GM19025 (cell line): Measurements from ENCODE around the gene BTBD9.

Experiments
- ATAC-seq: cut with Tn5 transposase; IDR thresholded peaks from one replicate; pipeline ENCODE4 v1.9.1; 2021; ENCODE audit warnings: mild to moderate bottlenecking, low read depth, moderate library complexity; ENCODE audit not compliant: unreplicated experiment

BTBD9 gene

DNA sequence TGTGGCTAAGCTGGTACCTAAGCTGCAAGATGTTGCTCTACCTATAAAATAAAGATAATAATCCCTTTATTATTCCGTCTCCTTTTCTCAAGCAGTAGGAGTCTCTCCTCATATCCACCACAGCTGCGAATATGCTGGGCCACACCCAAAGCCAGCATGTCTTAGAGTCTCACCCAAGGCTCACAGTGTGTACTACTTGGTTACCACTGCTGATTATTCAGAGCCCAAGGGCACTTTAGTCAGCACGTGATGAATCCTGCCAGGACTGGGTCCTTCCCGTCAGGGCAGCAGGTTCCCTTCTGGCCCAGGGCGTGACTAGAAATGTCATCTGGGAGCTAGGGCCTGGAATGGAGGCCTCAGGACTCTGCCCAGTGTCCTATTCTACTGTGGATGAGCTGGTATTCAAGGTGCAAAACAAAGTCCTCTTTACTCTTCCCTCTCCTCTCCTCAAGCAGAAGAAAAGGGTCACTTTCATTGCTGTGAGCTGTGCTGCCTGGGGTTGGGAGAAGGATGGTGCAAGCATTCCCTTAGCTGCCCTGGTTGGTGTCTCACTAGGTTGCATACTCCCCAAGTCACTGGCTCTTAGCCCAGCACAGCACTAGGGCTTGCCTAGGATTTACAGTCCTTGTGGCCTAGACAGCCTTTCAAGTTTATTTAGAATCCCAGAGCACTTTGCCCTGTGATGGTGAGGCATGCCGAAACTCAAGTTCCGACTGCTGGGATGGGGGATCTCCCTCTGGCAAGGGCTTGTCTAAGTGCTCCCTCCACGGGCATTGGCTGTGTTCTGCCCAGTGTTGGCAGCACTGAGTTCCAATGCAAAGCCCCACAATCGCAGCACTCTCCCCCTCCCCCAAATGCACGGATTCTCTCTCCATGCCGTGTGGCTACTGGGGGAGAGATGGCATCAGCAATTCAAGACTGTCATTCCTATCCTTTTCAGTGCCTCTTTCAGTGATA is 320.2 kb downstream of the BTBD9 start:
- no peak for ATAC-seq

DNA sequence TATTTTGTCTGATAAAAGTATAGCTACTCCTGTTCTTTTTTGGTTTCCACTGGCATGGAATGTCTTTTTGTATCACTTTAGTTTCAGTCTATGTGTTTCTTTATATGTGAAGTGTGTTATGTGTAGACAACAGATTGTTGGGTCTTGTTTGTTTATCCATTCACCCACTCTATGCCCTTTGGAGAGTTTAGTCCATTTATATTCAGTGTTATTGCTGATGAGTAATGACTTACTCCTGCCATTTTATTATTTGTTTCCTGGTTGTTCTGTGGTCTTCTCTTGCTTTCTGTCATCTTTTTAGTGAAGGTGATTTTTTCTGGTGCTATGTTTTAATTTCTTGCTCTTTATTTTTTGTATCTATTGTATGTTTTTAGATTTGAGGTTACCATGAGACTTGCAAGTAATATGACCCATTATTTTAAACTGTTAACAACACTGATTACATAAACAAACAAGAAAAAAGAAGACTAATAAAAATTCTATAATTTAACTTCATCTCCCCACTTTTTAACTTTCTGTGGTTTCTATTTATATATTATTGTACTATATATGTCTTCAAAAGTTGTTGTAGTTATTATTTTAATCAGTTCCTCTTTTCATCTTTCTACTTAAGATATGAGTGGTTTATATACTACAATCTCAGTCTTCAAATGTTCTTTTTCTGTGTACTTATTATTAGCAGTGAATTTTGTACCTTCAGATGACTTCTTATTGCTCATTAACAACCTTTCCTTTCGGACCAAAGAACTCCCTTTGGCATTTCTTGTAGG is 323.4 kb downstream of the BTBD9 start:
- no peak for ATAC-seq

DNA sequence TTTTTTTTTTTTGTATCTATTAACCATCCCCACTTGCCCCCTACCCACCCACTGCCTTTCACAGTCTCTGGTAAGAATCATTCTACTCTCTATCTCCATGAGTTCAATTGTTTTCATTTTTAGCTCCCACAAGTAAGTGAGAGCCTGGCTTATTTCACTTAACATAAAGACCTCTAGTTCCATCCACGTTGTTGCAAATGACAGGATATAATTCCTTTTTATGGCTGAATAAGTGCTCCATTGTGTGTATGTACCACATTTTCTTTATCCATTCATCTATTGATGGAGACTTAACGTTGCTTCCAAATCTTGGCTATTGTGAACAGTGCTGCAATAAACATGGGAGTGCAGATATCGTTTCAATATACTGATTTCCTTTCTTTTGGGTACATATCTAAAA is 328.5 kb downstream of the BTBD9 start:
- ATAC-seq: no peak

DNA sequence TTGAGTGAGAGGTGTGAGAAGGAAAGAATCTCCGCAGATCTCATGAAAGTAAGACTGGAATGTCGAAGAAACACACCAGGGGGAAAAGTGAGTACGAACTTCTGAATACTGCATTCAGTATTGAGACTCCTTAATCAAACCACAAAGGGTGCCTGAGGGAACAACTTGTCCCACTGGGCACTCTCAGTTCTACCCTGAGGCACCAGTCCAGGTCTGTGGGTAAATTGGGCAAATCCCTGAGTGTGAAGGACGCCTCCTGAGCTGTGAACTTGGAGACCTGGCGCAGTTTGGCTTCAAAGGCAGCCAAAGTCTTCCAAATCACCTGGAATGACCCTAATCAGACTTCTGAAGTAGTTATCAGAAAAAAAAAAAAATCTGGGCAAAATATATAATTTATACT is 329.7 kb downstream of the BTBD9 start:
- ATAC-seq: no peak

DNA sequence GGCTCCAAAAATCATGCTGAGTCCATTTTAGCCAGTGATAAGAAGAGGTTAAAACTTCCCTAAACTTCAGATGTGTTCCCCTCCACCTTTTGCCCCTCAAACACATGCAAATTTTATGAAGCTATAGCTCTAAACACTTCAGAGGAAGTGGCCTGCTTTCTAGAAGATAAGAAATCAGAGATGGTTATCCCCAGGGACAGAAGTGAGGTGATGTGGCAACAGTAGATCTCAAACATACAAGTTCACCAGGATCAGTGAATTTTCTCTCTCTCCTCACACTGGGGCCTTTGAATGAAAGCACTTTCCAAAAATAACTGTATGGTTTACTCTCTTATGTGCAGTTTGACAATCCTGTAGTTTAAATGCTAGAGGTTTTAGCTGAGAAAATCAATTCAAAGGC is 332.0 kb downstream of the BTBD9 start:
- no peak for ATAC-seq

DNA sequence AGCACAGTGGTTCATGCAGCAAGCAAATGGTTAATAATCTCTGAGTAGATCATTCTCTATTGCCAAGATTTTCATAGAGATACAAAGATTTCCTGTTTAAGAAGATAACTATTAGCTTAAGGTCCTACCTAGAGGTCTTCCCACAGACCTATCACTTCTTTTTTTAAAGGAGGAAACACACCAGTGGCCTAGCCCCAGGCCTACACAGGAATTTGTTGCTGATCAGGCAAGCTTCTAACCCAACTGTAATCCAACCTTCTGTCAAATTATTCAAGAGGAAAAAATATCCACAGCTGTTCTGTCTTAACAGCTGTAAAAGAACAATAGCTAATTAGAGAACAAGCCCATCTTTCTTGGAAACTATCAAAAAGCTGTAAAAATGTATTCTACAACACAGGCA is 332.8 kb downstream of the BTBD9 start:
- peak; percentile 51 for ATAC-seq

DNA sequence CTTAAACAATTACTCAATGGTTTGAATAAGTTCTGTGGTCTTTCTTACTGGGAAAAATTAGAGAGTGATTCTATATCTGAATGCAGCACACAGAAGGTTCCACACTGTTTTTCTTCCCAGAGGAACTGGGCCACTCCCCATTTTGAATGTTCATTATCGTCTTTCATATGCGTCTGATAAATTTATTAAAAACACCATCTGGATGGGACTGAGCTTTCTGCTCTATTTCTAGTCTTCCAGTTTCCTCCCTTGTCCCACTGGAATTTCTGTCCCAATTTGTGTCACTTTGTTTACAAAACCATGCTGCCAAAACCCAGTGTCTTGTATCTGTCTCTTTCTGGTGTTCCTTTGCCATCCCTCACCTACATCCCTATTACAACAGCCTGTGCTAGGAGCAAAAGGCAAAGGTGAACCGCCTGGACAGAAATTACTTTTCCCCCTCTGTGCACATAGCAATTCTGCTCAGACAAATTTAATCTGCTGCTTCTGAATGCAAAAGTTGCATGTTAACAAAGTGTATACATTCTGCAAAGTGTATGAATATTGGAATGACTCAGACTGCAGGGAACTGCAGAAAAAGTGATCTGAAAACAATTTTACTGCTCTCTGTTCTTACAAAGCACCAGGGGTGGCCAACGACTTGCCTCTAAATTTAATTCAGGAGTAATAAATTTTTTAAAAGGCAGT is 333.6 kb downstream of the BTBD9 start:
- ATAC-seq: peak; percentile 41

DNA sequence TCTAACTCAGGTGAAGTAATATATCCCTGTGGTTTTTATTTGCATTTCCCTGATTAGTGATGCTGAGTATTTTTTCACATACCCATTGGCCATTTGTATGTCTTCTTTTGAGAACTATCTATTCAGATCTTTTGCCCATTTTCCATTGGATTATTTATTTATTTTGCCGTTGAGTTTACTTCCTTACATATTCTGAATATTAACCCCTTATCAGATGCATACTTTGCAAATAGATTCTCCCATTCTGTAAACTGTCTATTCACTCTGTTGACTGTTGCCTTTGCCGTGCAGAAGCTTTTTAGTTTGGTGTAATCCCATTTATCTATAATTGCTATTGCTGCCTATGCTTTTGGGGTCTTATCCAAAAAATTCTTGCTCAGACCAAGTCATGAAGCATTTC is 336.9 kb downstream of the BTBD9 start:
- no peak for ATAC-seq

DNA sequence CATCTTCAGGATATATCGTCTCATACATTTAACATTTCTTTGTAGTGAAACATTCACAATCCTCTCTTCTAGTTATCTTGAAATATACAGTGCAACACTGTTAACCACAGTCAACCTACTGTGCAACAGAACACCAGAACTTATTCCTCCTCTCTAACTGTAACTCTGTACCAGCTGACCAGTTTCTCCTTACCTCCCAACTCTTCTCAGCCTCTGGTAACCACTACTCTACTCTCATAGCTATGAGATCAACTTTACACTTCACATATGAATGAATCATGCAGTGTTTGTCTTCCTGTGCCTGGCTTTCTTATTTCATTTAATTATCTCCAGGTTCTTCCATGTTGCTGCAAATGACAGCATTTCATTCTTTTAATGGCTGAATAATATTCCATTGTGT is 337.6 kb downstream of the BTBD9 start:
- ATAC-seq: no peak

DNA sequence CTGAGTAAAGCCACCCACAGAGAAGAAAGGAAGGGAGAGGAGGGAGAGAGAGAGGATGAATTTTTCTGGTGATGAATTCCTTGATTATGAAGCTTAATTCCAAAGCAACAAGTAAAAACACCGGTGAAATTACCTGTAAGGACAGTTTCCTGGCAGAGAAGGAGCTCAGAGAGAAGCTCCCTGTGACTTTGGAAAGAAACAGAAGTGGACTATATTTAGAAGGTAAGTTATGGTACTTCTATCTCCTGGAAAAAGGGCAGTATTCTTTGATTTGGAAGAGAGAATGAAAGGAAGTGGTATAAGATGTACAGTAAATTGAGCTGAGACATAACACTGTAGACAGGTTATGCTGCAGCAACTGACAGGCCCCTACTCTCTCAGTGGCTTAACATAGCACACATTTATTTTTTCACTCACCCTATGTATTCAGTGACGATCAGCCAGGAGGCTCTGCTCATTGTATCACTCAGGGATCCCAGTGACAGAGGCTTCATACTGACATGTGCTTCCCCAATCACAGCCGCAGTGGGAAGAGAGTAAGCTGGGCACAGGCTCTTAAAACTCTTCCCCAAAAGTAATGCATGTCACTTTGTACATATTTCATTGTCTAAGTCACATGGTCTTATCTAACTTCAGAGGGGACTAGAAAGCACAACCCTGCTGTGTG is 349.5 kb downstream of the BTBD9 start:
- ATAC-seq: no peak

DNA sequence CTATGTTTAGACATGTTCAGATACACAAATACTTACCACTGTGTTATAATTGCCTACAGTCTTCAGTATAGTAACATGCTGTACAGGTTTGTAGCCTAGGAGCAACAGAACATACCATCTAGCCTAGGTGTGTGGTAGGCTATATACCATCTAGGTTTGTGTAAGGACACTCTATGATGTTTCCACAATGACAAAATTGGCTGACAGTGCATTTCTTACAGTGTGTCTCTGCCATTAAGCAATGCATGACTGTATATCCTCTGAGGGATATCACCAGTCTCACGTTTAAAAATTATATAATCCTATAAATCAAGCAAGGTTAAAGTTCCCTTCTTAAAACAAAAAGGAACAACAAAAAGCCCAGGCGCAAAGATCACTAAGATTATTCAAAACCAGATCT is 352.2 kb downstream of the BTBD9 start:
- no peak for ATAC-seq

DNA sequence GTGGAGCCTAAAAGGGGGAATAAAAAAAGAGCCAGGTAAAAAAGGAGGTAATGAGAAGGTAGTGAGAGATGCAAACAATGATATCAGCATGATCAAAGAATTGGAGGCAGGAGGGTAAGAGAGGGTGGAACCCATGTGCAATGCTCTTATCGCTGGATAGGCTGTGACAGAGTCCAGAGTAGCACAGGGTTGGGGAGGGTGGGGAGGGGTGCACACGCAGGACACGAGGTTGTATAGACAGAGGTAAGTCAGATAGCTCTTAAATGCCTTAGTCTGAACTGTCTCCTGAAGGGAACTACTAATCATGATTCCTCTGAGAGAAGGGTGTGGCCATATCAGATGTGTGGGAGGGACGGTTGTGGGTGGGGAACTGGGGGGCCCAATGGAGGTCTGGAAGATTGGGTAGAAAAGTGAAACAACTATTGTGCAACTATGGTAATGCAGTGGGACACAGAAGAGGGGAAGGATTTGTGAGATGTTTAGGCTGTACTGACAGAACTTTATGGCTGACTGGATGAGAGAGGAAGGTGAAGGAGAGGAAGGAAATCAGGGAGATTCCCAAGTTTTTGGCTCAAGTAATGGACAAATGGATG is 354.8 kb downstream of the BTBD9 start:
- no peak for ATAC-seq

DNA sequence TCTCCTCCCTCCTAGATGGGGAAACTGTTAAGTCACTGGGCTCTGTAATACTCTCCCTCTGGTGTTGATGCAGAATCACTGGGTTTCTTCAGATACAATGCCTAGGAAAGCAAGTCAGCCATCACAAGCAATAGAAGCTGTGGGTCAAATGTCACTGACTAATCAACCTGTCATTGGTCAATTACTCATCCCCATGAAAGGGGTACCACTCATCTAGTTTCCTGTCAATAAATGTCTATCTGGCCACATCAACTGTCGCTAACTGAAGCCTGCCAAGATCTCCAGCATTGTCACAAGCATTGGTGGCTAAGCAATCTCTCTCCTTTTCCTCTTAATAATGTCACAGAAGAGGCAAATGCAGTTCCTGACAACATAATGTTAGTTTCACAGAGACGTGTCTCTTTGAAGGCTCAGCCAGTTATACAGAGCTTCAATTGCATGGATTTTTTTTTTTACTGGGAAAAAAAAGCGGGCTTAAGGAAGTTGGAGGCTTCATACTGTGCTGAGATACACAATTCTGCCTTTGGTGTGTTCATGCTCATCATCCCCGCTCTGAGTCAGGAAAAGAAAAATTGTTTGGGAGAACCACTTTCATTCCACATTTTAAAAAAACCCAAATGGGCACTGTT is 355.9 kb downstream of the BTBD9 start:
- no peak for ATAC-seq

DNA sequence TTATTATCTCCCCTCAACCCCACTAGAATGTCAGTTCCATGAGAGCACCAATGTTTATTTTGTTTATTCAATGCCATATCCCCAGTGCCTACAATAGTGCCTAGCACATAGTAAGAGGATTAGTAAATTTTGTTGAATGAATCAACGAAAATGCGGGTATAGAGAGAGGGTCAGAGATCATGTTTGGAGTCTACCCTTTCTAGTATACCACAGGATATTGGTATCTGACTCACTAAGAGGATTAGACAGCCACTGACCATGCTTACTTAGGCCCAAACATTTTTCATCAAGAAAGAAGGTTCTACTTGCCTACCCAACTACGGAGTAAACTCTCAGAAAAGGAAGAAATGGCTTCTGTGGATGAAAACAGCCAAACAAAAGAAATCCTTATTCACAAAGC is 356.8 kb downstream of the BTBD9 start:
- no peak for ATAC-seq

DNA sequence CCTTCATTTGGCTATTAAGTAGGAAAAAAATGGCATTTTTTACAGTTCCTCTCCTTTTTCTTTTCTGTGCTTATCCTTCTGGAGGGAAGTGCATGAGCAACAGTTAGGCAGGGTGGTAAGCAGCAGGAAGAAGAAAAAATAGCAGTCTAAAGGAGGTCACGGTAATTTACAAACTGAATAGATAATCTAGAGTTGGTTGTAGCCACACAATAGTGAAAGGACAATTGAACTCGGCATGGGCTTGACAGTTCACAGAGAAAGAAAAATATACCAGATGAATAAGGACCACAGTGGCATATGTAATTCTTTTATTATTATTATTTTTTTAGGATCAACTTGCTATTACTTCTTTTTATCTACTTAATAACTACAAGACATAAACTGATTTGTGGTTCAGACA is 358.6 kb downstream of the BTBD9 start:
- no peak for ATAC-seq

DNA sequence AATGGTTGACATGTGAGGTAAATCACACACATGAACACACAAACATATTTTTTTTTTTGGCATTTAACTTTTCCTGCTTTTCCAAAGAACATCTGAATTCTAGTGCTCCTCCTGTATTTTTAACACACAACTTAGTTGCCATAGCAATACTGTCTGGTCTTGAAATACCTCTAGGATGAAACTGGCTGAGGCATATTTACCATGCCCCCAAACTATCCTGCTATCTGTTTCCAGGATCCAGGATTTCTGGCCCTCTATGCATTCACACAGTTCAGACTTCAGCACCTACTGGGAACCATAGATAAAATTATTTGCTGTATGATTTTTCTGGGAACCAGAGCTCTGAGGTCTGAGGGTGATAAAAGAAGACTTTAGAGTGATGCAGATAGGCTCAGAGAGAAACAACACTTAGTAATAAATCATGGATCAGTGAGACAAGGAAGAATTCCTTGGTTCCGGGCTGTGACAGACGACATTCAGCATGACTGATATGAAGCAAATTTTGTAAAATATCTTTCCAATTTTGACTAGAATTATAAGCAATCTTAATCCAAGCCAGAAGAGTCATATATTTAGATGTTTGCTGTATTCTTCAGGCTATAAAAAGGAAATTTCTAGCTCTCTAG is 359.7 kb downstream of the BTBD9 start:
- ATAC-seq: no peak

DNA sequence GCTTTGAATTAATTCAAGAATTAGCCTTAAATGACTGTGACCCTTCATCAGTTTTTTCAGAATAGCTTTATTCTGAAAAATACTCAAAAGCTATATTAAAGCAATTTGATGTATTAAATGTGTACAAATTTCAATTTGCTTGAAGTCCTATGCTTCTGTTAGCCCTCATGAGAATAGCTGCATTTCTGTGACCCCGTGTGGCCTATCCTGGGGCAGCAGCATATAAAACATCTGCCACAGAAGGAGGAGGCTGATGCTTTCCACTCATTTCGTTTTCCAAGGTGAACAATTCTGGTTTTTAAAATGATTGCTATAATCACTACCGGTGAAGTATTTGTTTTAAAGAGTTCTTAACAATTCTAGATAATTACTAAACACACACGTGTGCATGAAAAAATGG is 360.3 kb downstream of the BTBD9 start:
- ATAC-seq: no peak

DNA sequence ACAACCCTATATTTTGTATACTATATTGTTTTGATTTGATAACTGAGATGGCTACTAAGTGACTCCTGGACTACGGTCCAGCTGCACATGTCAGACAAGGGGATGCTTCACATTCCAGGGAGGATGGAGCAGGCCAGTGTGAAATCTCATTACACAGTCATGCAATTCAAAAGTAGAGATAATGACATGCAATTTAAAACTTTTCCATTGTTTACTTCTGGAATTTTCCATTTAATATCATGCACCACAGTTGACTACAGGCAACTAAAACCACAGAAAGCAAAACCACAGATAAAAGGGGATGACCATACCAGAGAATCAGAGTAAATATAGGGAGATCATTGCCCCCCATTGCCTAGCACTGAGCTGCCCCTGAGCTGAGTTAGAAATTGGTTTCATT is 366.4 kb downstream of the BTBD9 start:
- ATAC-seq: no peak

DNA sequence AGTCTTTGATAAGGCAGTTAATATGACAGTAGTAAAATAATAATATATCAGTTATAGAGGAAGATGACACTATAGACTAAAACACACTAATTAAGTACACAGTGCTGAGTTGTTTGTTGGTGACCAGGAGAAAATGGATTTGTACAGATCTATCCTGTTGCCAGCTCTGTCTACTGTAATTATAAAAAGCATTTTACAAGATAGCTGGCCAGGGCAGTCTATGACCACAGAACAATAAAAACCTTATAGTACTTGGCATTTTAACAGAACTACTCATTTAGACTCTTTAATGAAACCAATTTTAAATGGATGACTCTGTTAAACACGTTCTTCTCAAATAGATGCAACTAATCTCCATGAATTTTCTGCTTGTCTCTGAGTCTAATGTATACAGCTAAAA is 367.5 kb downstream of the BTBD9 start:
- ATAC-seq: no peak
